GM18867 (cell line): ENCODE data around the gene MMP15.
"Not testable (repeated sequence)": the region's sequence is repeated elsewhere in the genome, so short reads cannot be mapped to it uniquely, and the experiment has no call there.

Source experiments
- ATAC-seq: cut with Tn5 transposase; IDR thresholded peaks from one replicate; pipeline ENCODE4 v1.9.1; 2021; ENCODE audit warnings: mild to moderate bottlenecking, moderate library complexity; ENCODE audit not compliant: unreplicated experiment

MMP15 gene

DNA sequence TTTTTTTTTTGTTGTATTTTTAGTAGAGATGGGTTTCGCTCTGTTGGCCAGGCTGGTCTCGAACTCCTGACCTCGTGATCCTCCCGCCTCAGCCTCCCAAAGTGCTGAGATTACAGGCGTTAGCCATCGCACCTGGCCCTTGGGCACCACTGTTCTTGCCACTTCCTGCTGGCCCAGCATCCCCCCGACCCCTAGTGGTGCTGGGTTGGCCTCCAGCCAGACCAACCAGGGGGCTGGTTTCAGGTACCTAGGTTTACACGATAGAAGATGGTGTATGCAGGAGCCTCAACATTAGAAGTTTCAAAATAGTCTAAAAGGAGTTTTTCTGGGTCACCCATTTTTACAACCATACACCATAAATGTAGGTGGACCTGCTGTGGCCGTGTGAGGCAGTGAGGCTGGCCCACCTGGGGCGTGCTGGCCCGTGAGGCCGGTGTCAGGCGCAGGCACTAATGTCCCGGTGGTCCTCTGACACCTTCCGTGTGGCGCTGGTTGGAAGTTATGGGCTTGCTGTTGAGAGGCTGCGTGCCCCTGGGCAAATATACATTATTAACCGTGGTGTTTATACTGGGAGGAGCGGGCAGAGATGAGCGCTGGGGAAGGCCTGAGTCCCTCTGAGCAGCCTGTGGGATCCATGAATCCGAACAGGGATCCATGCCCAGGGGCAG lies 60.2 kb downstream of the MMP15 start:
- no peak for ATAC-seq

- no peak for ATAC-seq
Measured at GRCh38 chr16:58086381-58087208, 61.0 kb downstream of the MMP15 start.

DNA sequence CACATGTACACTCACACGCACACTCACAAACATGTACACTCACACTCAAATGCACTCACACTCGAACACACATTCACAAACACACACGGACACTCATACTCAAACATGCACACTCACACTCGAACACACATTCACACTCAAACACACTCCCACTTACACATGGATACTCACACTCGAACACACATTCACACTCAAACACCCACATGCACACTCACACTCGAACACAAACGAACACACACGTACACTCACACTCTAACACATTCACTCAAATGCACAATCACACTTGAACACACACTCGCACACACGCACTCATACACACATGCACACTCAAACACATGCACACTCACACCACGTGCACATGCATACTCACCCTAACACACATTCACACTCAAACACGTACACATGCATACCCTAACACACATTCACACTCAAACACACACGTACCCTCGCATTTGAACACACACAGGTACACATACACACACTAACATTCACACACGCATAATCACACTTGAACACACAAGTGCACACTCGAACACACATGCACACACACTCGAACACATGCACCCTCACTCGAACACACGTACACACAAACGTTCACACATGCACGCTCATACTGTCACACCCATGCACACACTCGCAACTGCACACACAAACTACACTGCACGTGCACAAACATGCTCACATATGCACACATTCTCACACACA lies 61.8 kb downstream of the MMP15 start:
- ATAC-seq, result no peak

GRCh38 chr16:58088091-58088490 lies 62.5 kb downstream of the MMP15 start:
- no peak for ATAC-seq

- ATAC-seq, result not testable (repeated sequence)
Measured at GRCh38 chr16:58090396-58090795, 64.8 kb downstream of the MMP15 start.

DNA sequence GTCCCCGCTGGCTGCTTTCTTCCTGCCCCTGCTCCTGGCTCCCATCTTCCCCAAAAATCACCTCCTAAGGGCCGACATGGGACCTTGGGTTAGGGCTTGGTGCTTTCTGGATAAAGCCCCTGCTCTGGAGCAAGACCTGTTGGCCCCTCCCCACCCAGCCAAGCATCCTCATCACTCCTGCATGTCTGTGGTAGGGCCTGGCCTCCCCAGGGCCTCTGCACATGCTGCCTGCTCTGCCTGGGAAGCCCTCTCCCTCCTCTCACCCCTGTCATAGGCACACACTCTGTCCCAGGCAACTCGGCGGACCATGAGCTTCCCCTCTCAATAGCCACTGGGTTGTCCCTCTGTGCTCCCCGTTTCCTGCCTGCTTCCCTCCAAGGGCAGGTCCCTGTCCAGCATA lies 68.5 kb downstream of the MMP15 start:
- ATAC-seq, result no peak

DNA sequence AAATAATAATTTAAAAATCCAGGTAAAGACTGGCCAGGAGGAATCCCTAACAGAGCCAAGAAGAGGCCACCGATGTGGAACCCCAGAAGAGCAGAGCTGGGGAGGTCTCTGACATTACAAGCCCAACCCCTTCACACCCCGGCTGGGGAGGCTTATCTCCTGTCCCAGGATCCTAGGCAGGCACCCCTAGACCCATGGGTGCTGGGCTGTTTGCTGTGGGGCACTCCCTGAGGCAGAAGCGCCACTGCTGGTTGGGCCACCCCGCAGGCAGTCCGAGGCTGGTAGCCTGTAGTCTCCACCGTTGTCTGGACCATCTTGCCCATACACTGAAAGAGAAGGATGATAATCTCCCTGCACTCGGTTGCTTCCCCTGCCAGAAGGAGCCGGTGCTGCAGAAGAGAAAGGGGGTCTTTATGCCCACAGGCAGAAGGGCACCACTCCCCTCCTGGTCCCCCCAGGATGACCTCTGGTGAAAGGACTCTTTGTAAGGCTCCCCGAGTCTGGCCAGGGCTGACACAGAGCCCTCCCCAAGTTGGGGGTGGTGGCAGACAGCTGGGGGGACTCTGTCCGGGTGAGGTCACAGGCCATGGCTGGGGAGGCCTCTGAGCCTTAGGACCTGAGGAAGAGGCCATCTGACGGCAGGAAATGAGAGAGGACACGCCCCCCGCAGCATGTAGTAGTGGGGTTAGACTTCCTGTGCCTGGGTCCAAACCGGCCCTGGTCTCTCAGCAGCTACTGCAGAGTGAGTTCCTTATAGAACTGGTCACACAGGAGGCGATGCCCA lies 69.4 kb downstream of the MMP15 start:
- ATAC-seq, result no peak

GRCh38 chr16:58095575-58095960 lies 70.0 kb downstream of the MMP15 start:
- not testable (repeated sequence) for ATAC-seq

- no peak for ATAC-seq
Measured at GRCh38 chr16:58096249-58096648, 70.7 kb downstream of the MMP15 start.
